ENCODE results near the gene ANKRD11.
"Not testable (repeated sequence)": the region's sequence is repeated elsewhere in the genome, so short reads cannot be mapped to it uniquely, and the experiment has no call there.

Gene ANKRD11

GRCh38 chr16:89449726-89450335, 40.5 kb downstream of the ANKRD11 start:
- DNase-seq: no peak

- no peak for DNase-seq
Observed at GRCh38 chr16:89448656-89449055, 41.7 kb downstream of the ANKRD11 start.

GRCh38 chr16:89446975-89447293, 43.4 kb downstream of the ANKRD11 start:
- no peak for DNase-seq

- no peak for DNase-seq
Observed at GRCh38 chr16:89446136-89446974, 44.0 kb downstream of the ANKRD11 start.

GRCh38 chr16:89445166-89445565, 45.2 kb downstream of the ANKRD11 start:
- no peak for DNase-seq

GRCh38 chr16:89444728-89445127, 45.6 kb downstream of the ANKRD11 start:
- no peak for DNase-seq

GRCh38 chr16:89444151-89444723, 46.1 kb downstream of the ANKRD11 start:
- no peak for DNase-seq

- DNase-seq: no peak
Observed at GRCh38 chr16:89443727-89444084, 46.7 kb downstream of the ANKRD11 start.

- no peak for DNase-seq
Observed at GRCh38 chr16:89442990-89443726, 47.2 kb downstream of the ANKRD11 start.

- no peak for DNase-seq
Observed at GRCh38 chr16:89442588-89442987, 47.8 kb downstream of the ANKRD11 start.

- no peak for DNase-seq
Observed at GRCh38 chr16:89439659-89440058, 50.7 kb downstream of the ANKRD11 start.

- no peak for DNase-seq
Observed at GRCh38 chr16:89437991-89438390, 52.4 kb downstream of the ANKRD11 start.

GRCh38 chr16:89437251-89437987, 52.9 kb downstream of the ANKRD11 start:
- no peak for DNase-seq

- no peak for DNase-seq
Observed at GRCh38 chr16:89436366-89436765, 54.0 kb downstream of the ANKRD11 start.

GRCh38 chr16:89435059-89435458, 55.3 kb downstream of the ANKRD11 start:
- not testable (repeated sequence) for DNase-seq

GRCh38 chr16:89434490-89434889, 55.9 kb downstream of the ANKRD11 start:
- DNase-seq: no peak

- DNase-seq: not testable (repeated sequence)
Observed at GRCh38 chr16:89433363-89433984, 56.9 kb downstream of the ANKRD11 start.

- no peak for DNase-seq
Observed at GRCh38 chr16:89431630-89432029, 58.7 kb downstream of the ANKRD11 start.

- no peak for DNase-seq
Observed at GRCh38 chr16:89431158-89431584, 59.2 kb downstream of the ANKRD11 start.

GRCh38 chr16:89430436-89431157, 59.8 kb downstream of the ANKRD11 start:
- no peak for DNase-seq

GRCh38 chr16:89428605-89429004, 61.8 kb downstream of the ANKRD11 start:
- DNase-seq: not testable (repeated sequence)
